SK-N-SH (cell line): ENCODE data around the gene TRABD2A. TPM values are rescaled to one million over a fixed set of nuclear protein-coding genes. Genes with fewer than 3 reads are reported as not detected.

ENCODE experiments used
- CTCF ChIA-PET: fragments of 300-600, 350-600 bp; formaldehyde crosslinking; extraction: SDS; loops from one replicate; lab custom pipeline; 2021; lab: Yijun Ruan, JAX
- POLR2A ChIA-PET: fragments of 350-600 bp; sonication (Branson Sonifier 250); formaldehyde crosslinking; extraction: SDS; loops from one replicate; lab custom pipeline; 2020; ENCODE audit warnings: antibody characterized with exemption, inconsistent platforms; lab: Yijun Ruan, JAX
- DNase-seq: peaks from one replicate; pipeline ENCODE4 v3.0.0; 2012
- H2AFZ ChIP-seq: fragments of 200-600 bp; sonication (generic); 2 replicates; pipeline ENCODE4 v1.8.1; 2016; ENCODE audit warnings: antibody characterized with exemption, mild to moderate bottlenecking, low read depth
- H3F3A ChIP-seq: fragments of 200-600 bp; sonication (generic); replicated peaks from 2 replicates; pipeline ENCODE3; 2016; ENCODE audit warnings: antibody characterized with exemption, mild to moderate bottlenecking; ENCODE audit not compliant: insufficient read depth
- H3K27ac ChIP-seq, 2 experiments: fragments of 200-500 bp in 1 of 2; fragments of 200-600 bp in 1 of 2; sonication (Bioruptor generic) in 1 of 2; sonication (generic), shearing (Covaris generic) in 1 of 2; 2 replicates each; pipeline versions ENCODE4 v1.5.1 to v1.6.1; 2014 to 2016; ENCODE audit warnings: low read depth in 2 of 2, inconsistent platforms in 1 of 2, low read length in 1 of 2, mild to moderate bottlenecking in 1 of 2, mixed read lengths in 1 of 2
- H3K27me3 ChIP-seq: fragments of 200-600 bp; sonication (generic), shearing (Covaris generic); 2 replicates; pipeline ENCODE4 v1.6.1; 2016; ENCODE audit warnings: mixed run types; ENCODE audit not compliant: insufficient read depth
- H3K36me3 ChIP-seq, 2 experiments: fragments of 200-500 bp in 1 of 2; fragments of 200-600 bp in 1 of 2; sonication (Bioruptor generic) in 1 of 2; sonication (generic) in 1 of 2; replicated peaks in 1 of 2; 2 replicates each; pipeline versions ENCODE3 to v1.5.1; 2014 to 2016; ENCODE audit warnings: low read length in 1 of 2, mild to moderate bottlenecking in 1 of 2; ENCODE audit not compliant: insufficient read depth in 2 of 2, control insufficient read depth in 1 of 2
- H3K4me1 ChIP-seq, 2 experiments: fragments of 200-500 bp in 1 of 2; fragments of 200-600 bp in 1 of 2; sonication (Bioruptor generic) in 1 of 2; sonication (generic), shearing (Covaris generic) in 1 of 2; 2 replicates each; pipeline versions ENCODE4 v1.5.1 to v1.6.1; 2014 to 2016; ENCODE audit warnings: low read depth in 1 of 2, low read length in 1 of 2, mixed run types in 1 of 2; ENCODE audit not compliant: insufficient read depth in 2 of 2, control insufficient read depth in 1 of 2
- H3K4me2 ChIP-seq: fragments of 200-600 bp; sonication (generic), shearing (Covaris generic); 2 replicates; pipeline ENCODE4 v1.6.1; 2017; ENCODE audit warnings: mixed run types
- H3K4me3 ChIP-seq, 2 experiments: fragments of 200-500 bp in 1 of 2; fragments of 200-600 bp in 1 of 2; sonication (Bioruptor generic) in 1 of 2; sonication (generic), shearing (Covaris generic) in 1 of 2; 2 replicates each; pipeline versions ENCODE4 v1.5.1 to v1.8.1; 2014 to 2016; ENCODE audit warnings: low read depth in 2 of 2, inconsistent platforms in 1 of 2, low read length in 1 of 2, mild to moderate bottlenecking in 1 of 2, mixed read lengths in 1 of 2, moderate library complexity in 1 of 2
- H3K79me2 ChIP-seq: fragments of 200-600 bp; sonication (generic); 2 replicates; pipeline ENCODE4 v1.8.1; 2017; ENCODE audit warnings: mild to moderate bottlenecking; ENCODE audit not compliant: insufficient read depth
- H3K9ac ChIP-seq: fragments of 200-600 bp; sonication (generic); 2 replicates; pipeline ENCODE4 v1.6.1; 2017; ENCODE audit warnings: mixed run types
- H3K9me2 ChIP-seq: fragments of 200-600 bp; sonication (generic); 2 replicates; pipeline ENCODE4 v1.6.1; 2017; ENCODE audit warnings: mixed run types
- H3K9me3 ChIP-seq: fragments of 200-600 bp; sonication (generic); 2 replicates; pipeline ENCODE4 v1.6.1; 2017; ENCODE audit warnings: mixed run types, mild to moderate bottlenecking, moderate library complexity
- H4K20me1 ChIP-seq: fragments of 200-600 bp; sonication (generic); 2 replicates; pipeline ENCODE4 v1.6.1; 2017; ENCODE audit warnings: mild to moderate bottlenecking, mixed run types; ENCODE audit not compliant: insufficient read depth
- CTCF ChIP-seq: fragments of 200-600 bp; sonication (generic); IDR thresholded peaks from 2 replicates; pipeline ENCODE4 v1.6.1; 2017; ENCODE audit warnings: antibody characterized with exemption, mild to moderate bottlenecking, moderate library complexity
- ELF1 ChIP-seq: IDR thresholded peaks from 2 replicates; pipeline ENCODE4 v1.4.0; 2012
- EP300 ChIP-seq, 2 experiments: IDR thresholded peaks; 2 replicates each; pipeline versions ENCODE4 v1.4.0 to v1.6.1; 2012; ENCODE audit warnings: borderline replicate concordance in 1 of 2, low read depth in 1 of 2, low read length in 1 of 2
- FOXJ3 ChIP-seq: sonication (generic); formaldehyde crosslinking; IDR thresholded peaks from 2 replicates; pipeline ENCODE4 v1.5.1; 2020; ENCODE audit warnings: mild to moderate bottlenecking, missing genetic modification reagents
- GATA2 ChIP-seq: sonication (generic); formaldehyde crosslinking; IDR thresholded peaks from 2 replicates; pipeline ENCODE4 v1.5.0; 2020; ENCODE audit warnings: mild to moderate bottlenecking, missing genetic modification reagents
- MAX ChIP-seq: IDR thresholded peaks from 2 replicates; pipeline ENCODE4 v1.4.0; 2012; ENCODE audit warnings: low read depth
- NFIC ChIP-seq: IDR thresholded peaks from 2 replicates; pipeline ENCODE4 v1.4.0; 2012; ENCODE audit warnings: borderline replicate concordance
- NRF1 ChIP-seq: IDR thresholded peaks from 2 replicates; pipeline ENCODE4 v1.6.1; 2012; ENCODE audit warnings: low read depth, mild to moderate bottlenecking, low read length
- POLR2AphosphoS5 ChIP-seq: IDR thresholded peaks from 2 replicates; pipeline ENCODE4 v1.6.1; 2012; ENCODE audit warnings: low read depth, low read length
- RCOR1 ChIP-seq: fragments of 150-350 bp; IDR thresholded peaks from 2 replicates; pipeline ENCODE4 v1.6.1; 2017; ENCODE audit warnings: antibody characterized with exemption, low read length
- RXRA ChIP-seq: IDR thresholded peaks from 2 replicates; pipeline ENCODE4 v1.4.0; 2012; ENCODE audit warnings: low read depth, mild to moderate bottlenecking, borderline replicate concordance
- SMC3 ChIP-seq: IDR thresholded peaks from 2 replicates; pipeline ENCODE4 v1.6.1; 2012; ENCODE audit warnings: low read depth, low read length, improper control_type of control experiment
- TCF12 ChIP-seq: IDR thresholded peaks from 2 replicates; pipeline ENCODE4 v1.4.0; 2012
- TEAD4 ChIP-seq: IDR thresholded peaks from 2 replicates; pipeline ENCODE4 v1.4.0; 2012; ENCODE audit warnings: mild to moderate bottlenecking, borderline replicate concordance; ENCODE audit not compliant: insufficient read depth
- ZBTB33 ChIP-seq: IDR thresholded peaks from 2 replicates; pipeline ENCODE4 v1.4.0; 2012; ENCODE audit warnings: low read depth, borderline replicate concordance
- WGBS: methylation state at CpG from one replicate; pipeline ENCODE4 v1.1.6; 2017; ENCODE audit warnings: low lambda C conversion rate; 5-methylcytosine and 5-hydroxymethylcytosine counted together
- polyA plus RNA-seq, 3 experiments: library from polyadenylated mRNA; depleted of rRNA; stranded (reverse); fragments of >200 nt; gene quantifications; 2 replicates each; pipeline ENCODE4 v1.2.3, GENCODE V29; 2012

The TRABD2A gene
- polyA plus RNA-seq, 1 of the 3 experiments (the other 2 are of a cell fraction) = 3.0 TPM

- CTCF ChIA-PET = interaction anchor here (0.7 kb wide), 1 partner anchor 26 kb away, joined by 4 read pairs; no protein-coding TSS in a partner anchor
These were observed 57.7 kb downstream of the TRABD2A start for GRCh38 chr2:84823229-84823628.

GRCh38 chr2:84821806-84822205, 59.1 kb downstream of the TRABD2A start:
- Histone ChIP-seq H3K27ac (no peak overlapping the region), H3K4me3 (no peak overlapping the region), H3K4me1 (no peaks in the 10 kb centered on the region), H3K9ac (no peak overlapping the region), H3K4me2 (no peak overlapping the region), H2AFZ (no peak overlapping the region), H3K9me3 (no peaks in the 10 kb centered on the region), H3K36me3 (no peaks in the 10 kb centered on the region), H3K27me3 (peaks cover 18% of the 10 kb centered on the region; the same call in 1 of the 2 replicates), H3F3A (no peaks in the 10 kb centered on the region), H3K79me2 (no peaks in the 10 kb centered on the region), H4K20me1 (no peaks in the 10 kb centered on the region), H3K9me2 (no peaks in the 10 kb centered on the region)
- no peak for DNase-seq
- ChIA-PET POLR2A (no interaction called here), CTCF (interaction anchor here (0.9 kb wide), 1 partner anchor 963 kb away, joined by 3 read pairs; no protein-coding TSS in a partner anchor)
- 41% methylated on average over 7 of the region's 7 CpGs for WGBS
- no peak for TF ChIP-seq SMC3
- TF ChIP-seq GATA2 (CRISPR knock-in tag) = no peak
- no peak for TF ChIP-seq EP300 (IDR thresholded peaks at IDR 0.05; ENCODE audit: borderline replicate concordance in 1 of 2, low read depth in 1 of 2, low read length in 1 of 2)
- TF ChIP-seq ZBTB33 = no peak
- TF ChIP-seq NFIC = no peak
- TF ChIP-seq MAX = no peak
- TF ChIP-seq ELF1 = no peak
- TF ChIP-seq TEAD4 = no peak
- no peak for TF ChIP-seq NRF1
- no peak for TF ChIP-seq POLR2AphosphoS5
- no peak for TF ChIP-seq RXRA
- no peak for TF ChIP-seq RCOR1
- TF ChIP-seq TCF12 = no peak
- no peak for TF ChIP-seq CTCF

More at GRCh38 chr2:84823229-84823628, 57.7 kb downstream of the TRABD2A start:
- no peak overlapping the region for H3K4me2 ChIP-seq
- H3K9ac ChIP-seq = no peak overlapping the region
- DNase-seq = no peak
- no peak overlapping the region for H3K27ac ChIP-seq
- no peaks in the 10 kb centered on the region for H3F3A ChIP-seq
- H2AFZ ChIP-seq = no peak overlapping the region
- no peaks in the 10 kb centered on the region for H3K36me3 ChIP-seq
- no peaks in the 10 kb centered on the region for H3K9me2 ChIP-seq
- 0% methylated on average over 5 of the region's 5 CpGs for WGBS
- TF ChIP-seq FOXJ3 (CRISPR knock-in tag) = no peak
- TF ChIP-seq, all 33 proteins: peak for 0
- H4K20me1 ChIP-seq = no peaks in the 10 kb centered on the region
- no peaks in the 10 kb centered on the region for H3K79me2 ChIP-seq
- no peaks in the 10 kb centered on the region for H3K9me3 ChIP-seq
- POLR2A ChIA-PET = no interaction called here
- no peak overlapping the region for H3K4me3 ChIP-seq
- no peaks in the 10 kb centered on the region for H3K4me1 ChIP-seq
- H3K27me3 ChIP-seq = peaks cover 25% of the 10 kb centered on the region; the same call in 1 of the 2 replicates
